A172 (cell line): ENCODE results near the gene ZC3H13. TPM values are rescaled to one million over a fixed set of nuclear protein-coding genes. Genes with fewer than 3 reads are reported as not detected.

Source experiments
- DNase-seq: peaks from one replicate; pipeline ENCODE4 v3.0.0-alpha.2; 2015; ENCODE audit warnings: low spot score
- total RNA-seq: library from RNA; depleted of rRNA; stranded (reverse); fragments of >200 nt; shearing (Covaris generic); gene quantifications from 2 replicates; pipeline ENCODE4 v1.2.3, GENCODE V29; 2014; rRNA removed

ZC3H13 gene
- 12.3 and 12.4 TPM in 2 replicates for total RNA-seq

GRCh38 chr13:46052319-46053161 is at the start of gene ZC3H13:
Gene ZC3H13 (minus strand): TSS chr13:46052746. CDS start chr13:46045507, 7,239 bp downstream.
- DNase-seq, result peak; percentile 91

GRCh38 chr13:46102255-46102605 is 49.7 kb upstream of the ZC3H13 start:
- no peak for DNase-seq

- DNase-seq, result no peak
Observed at GRCh38 chr13:46101484-46102254, 49.1 kb upstream of the ZC3H13 start.

- DNase-seq, result no peak
Observed at GRCh38 chr13:46101002-46101401, 48.5 kb upstream of the ZC3H13 start.

GRCh38 chr13:46100191-46100815 is 47.8 kb upstream of the ZC3H13 start:
- no peak for DNase-seq

- no peak for DNase-seq
Observed at GRCh38 chr13:46097663-46098062, 45.1 kb upstream of the ZC3H13 start.

GRCh38 chr13:46097015-46097414 is 44.5 kb upstream of the ZC3H13 start:
- DNase-seq, result no peak

GRCh38 chr13:46094478-46094877 is 41.9 kb upstream of the ZC3H13 start:
- no peak for DNase-seq

GRCh38 chr13:46088821-46089562 is 36.4 kb upstream of the ZC3H13 start:
- DNase-seq, result no peak

GRCh38 chr13:46087481-46087880 is 34.9 kb upstream of the ZC3H13 start:
- DNase-seq, result no peak

- no peak for DNase-seq
Observed at GRCh38 chr13:46086985-46087384, 34.4 kb upstream of the ZC3H13 start.

- no peak for DNase-seq
Observed at GRCh38 chr13:46086421-46086922, 33.9 kb upstream of the ZC3H13 start.

- no peak for DNase-seq
Observed at GRCh38 chr13:46085737-46086136, 33.2 kb upstream of the ZC3H13 start.

- no peak for DNase-seq
Observed at GRCh38 chr13:46082324-46082723, 29.8 kb upstream of the ZC3H13 start.

GRCh38 chr13:46079770-46080169 is 27.2 kb upstream of the ZC3H13 start:
- DNase-seq, result no peak

GRCh38 chr13:46077265-46077664 is 24.7 kb upstream of the ZC3H13 start:
- no peak for DNase-seq

- DNase-seq, result no peak
Observed at GRCh38 chr13:46076827-46077226, 24.3 kb upstream of the ZC3H13 start.

- DNase-seq, result no peak
Observed at GRCh38 chr13:46075811-46076210, 23.3 kb upstream of the ZC3H13 start.

- no peak for DNase-seq
Observed at GRCh38 chr13:46071590-46072249, 19.2 kb upstream of the ZC3H13 start.

GRCh38 chr13:46063292-46063691 is 10.7 kb upstream of the ZC3H13 start:
- no peak for DNase-seq

GRCh38 chr13:46062185-46062584 is 9.6 kb upstream of the ZC3H13 start:
- no peak for DNase-seq
